Activated naive CD4-positive, alpha-beta T cell treated with Interleukin-2 at 50 U/mL for 16 hours (primary cell): ENCODE data around the gene HOXB3.

ENCODE experiments used
- DNase-seq: peaks from one replicate; pipeline ENCODE4 v3.0.0-alpha.2; 2020

HOXB3 gene

GRCh38 chr17:48589831-48590606, at the start of gene HOXB3:
TSS of gene HOXB3 (minus strand) at chr17:48590241. CDS start at chr17:48552474, 37,767 bp downstream.
- DNase-seq, result no peak

GRCh38 chr17:48639136-48639535, 49.1 kb upstream of the HOXB3 start:
- no peak for DNase-seq

DNA sequence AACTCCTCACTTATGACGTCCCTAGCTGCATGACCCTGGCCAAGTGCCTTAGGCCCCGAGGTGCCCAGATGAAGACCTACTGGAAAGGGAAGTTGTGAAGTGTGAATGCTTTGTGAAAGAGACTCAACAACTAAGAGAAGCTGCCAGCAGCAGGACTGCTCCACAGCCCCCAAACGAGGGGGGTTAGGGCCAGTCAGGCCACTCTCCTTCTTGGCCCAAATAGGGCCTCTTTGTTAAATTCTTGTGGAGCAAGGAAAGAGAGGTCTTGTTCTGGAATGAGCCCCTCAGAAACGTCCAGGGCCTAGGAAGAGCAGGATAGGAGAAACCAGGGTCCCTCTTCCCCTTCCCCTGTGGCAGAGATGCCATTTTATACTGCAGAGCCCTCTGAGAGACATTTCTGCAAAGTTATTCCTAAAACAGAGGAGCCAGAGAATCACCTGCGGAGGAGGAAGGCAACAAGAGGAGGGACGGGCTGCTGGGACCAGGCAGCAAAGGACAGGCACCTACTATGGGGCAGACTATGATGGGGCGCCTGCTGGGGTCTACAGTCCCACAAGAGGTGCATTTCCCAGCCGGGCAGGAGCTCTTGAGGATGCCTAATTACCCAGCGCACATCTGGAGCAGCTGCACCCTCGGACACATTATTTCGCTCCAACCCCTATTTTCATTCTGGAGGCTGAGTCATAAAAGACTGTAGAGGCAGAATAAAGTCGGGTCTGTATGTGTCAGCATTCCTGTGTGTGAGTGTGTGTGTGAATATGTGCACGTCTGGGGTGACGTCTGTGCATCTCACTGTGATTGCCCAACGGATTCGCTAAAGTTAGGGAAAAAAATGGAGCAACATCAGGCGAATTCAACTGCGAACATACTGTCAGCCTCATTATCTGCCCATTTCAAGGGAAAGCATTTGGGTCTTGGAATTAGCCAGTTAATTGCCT, 47.6 kb upstream of the HOXB3 start:
- DNase-seq, result no peak

DNA sequence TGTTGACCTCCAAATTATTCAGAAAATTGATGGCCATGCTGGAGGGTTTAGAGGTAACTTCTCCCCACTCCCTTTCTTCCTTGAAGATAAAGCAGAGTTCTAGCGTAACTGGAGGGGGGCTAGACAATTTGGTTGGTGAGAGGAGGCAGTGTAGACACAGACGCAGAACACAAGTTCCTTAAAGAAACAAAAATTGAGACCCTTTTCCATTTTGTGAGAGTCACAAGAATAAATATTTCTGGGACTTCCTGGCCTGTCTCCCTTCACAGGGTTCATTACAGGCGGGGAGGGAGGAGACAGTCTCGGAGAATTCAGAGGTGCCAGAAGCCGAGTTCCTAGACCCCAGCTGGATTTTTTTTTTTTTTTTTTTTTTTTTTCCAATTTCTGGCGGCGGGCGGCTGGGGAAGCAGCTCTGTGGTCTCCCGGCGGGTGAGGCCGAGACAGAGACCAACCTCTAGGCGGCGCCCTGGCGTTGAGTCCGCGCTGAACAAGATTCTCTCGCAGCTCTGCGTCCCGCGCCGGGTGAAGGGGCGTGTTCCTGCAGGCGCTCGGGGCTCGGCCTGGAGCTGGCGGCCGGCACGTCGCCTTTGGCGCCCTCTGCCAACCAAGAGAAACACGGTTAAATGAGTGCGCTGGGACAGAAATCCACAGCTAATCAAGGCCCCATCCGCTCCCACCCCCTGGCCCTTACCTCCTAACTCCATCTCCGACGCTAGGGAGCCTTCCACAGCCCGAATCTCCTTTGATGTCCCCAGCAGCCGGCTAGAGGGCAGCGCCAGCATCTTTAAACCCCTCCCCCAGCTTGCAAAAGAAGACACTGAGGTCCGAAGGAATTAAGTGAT, 46.4 kb upstream of the HOXB3 start:
- peak; percentile 75 for DNase-seq

GRCh38 chr17:48634493-48635208, 44.6 kb upstream of the HOXB3 start:
- no peak for DNase-seq

DNA sequence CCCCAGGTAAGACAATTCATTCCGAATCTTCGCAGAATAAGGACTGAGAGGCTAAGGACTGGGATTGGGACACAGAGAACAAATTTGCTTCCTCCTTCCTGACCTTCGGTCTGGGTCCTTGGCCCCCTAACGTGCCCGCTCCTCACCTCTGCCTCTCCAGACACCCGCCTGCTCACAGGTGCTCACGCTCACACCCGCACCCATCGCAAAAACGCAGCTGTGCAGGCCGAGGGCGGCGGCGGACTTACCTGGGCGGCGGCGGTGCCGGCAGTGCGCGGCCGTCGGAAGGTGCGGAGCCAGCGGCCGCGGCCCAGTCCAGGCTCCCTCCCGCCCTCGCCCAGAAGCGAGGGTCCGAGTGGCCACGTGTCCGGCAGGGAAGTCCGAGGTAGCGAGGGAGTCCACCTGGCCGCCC, 43.2 kb upstream of the HOXB3 start:
- DNase-seq, result no peak

DNA sequence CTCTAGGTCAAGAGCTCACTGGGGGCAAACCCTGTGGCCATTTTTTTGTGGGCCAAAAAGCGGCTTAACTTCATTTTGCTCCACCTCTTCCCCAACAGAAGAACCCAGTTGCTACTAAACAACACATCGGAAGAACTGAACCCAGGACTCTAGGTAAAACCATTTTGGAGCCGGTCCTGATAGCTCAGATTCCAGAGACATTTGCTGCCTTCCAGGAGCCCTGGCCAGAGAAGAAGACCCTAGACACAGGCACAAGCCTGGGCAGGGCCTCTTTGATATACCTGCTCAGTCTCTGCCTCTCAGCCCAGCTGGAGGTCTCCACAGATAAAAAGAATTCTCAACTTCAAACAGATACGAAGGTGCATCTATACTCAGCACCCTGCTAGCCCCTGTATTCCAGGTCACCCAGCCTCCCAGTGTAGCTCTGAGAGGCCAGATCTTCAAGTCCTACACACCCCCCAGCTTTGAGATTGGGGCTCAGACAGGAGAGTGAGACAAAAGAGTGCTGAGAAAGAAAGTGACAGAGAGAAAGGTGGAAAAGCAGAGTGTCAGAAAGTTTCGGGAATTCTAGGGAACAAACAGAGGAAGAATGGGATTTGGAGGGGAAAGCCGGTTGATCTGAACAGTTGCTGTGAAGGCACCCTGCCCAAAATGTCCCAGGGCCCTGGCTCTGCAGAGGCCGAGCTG, 42.7 kb upstream of the HOXB3 start:
- no peak for DNase-seq

GRCh38 chr17:48631693-48632578, 41.9 kb upstream of the HOXB3 start:
- DNase-seq, result no peak

DNA sequence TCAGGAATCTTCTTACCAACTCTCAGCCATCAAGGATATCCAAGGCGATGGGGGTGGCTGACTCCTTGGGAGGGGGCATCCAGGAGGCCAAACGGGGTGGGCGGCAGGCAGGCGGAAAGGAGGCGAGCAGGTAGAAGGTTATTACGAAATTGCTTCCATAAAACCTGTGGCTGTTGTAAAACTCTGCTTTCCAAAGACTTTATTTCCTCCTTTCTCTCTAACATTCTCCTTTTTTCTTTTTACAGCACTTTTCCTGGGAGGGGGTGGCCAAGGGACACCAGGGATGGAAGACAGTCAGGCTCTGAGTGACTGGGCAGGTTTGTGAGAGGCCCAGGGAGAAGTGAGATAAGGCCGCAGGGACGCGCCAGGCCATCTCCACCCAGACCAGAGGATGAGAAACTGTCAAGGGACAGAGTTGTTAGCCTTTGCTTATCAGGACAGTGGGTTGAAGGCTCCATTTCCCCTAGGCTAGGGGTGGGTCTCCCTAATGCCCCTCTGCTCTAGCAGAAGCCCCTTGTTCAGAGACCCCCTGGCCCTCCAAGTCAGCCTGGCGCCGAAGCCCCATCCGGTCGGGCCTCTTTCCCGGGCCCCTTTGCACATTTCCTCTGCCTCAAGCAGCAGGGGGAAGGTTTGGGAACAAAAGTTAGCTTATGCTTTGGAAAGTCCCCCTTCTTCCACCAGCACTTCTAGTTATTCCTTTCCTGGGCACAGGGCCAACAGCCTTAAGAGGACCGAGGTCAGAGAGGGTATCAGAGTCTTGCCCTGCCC, 41.1 kb upstream of the HOXB3 start:
- no peak for DNase-seq

- DNase-seq, result no peak
Observed at GRCh38 chr17:48630009-48630924, 40.2 kb upstream of the HOXB3 start.

- no peak for DNase-seq
Observed at GRCh38 chr17:48629411-48629759, 39.3 kb upstream of the HOXB3 start.

- no peak for DNase-seq
Observed at GRCh38 chr17:48628649-48629410, 38.8 kb upstream of the HOXB3 start.

DNA sequence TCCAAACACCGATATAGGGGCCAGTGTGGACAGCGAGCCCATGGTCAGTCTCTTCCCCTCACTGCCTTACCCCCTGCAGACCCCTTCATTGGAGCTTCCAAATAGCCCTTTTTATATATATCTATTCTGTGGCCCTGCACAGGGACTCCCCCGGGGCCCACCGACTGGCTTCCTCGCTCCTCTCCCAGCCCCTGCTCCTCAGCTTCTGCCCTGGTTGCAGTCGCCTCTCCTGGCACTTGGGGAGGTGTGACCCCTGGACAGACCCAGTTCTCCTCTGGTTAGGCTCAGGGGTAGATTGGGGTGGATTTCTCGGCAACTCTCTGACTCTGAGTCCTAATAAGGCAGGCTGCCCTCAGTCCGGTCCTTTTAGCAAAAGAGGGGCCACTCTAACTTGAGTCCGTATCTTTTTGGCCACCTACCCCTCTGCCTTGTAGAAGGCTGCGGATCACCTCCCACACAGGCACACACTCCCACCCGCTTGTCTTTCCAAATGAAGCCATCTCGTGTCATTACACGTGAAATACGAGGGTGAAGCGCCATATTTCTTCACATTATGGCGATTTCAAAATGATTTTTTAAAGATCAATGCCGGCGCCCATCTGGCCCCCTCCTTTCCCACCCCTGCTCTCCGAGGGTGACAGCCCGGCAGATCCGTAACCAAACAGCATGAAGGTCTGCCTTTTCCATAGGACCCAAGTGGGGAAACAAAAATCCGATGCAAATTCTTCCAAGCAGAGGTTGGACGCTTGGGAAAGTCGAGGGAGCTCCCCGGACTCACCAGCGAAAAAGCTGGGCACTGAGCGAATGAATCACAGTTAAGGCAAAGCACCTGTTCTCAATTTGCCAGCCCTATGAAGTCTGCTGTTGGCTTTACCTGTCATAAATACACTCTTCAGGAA, 37.8 kb upstream of the HOXB3 start:
- no peak for DNase-seq

GRCh38 chr17:48627118-48627597, 37.1 kb upstream of the HOXB3 start:
- DNase-seq, result no peak

- DNase-seq, result peak; percentile 67
Observed at GRCh38 chr17:48626245-48627117, 36.4 kb upstream of the HOXB3 start, which contains the start of gene HOXB9. TSS of gene HOXB9 (minus strand) at chr17:48626358. CDS start at chr17:48626269, 89 bp downstream.
